HCT116 (cell line): ENCODE data around the gene NACC2. TPM values are rescaled to one million over a fixed set of nuclear protein-coding genes. Genes with fewer than 3 reads are reported as not detected.

Experiments
- ATAC-seq: fragments of 200-7000 bp; cut with Tn5 transposase; 2 replicates; pipeline ENCODE4 v1.9.1; 2020; ENCODE audit warnings: mild to moderate bottlenecking, moderate library complexity
- BruUV-seq: library from RNA; stranded (reverse); fragments of 400-500 nt; replicated peaks from 2 replicates; lab custom pipeline; 2021; lab: Mats Ljungman, UMichigan
- CTCF ChIA-PET: fragments of 300-600 bp; sonication (Branson Sonifier 250); formaldehyde crosslinking; loops from one replicate; lab custom pipeline; 2021; ENCODE audit warnings: antibody characterized with exemption; lab: Charles Lee
- POLR2A ChIA-PET: fragments of 300-600, 350-600 bp; sonication (Branson Sonifier 250); formaldehyde crosslinking; loops from one replicate; lab custom pipeline; 2021; ENCODE audit warnings: antibody characterized with exemption; lab: Charles Lee
- RAD21 ChIA-PET, 2 experiments: fragments of 300-600 bp; sonication (Branson Sonifier 250); formaldehyde crosslinking; loops; one replicate each; lab custom pipeline; 2023; ENCODE audit warnings: low total read pairs in 2 of 2; ENCODE audit not compliant: uncharacterized antibody in 2 of 2, unreplicated experiment in 2 of 2, low non-redundant PET in 1 of 2; lab: Charles Lee
- DNase-seq: peaks from one replicate; pipeline ENCODE4 v3.0.0-alpha.2; 2010; ENCODE audit warnings: low read depth, low spot score
- H2AFZ ChIP-seq: fragments of 200-600 bp; shearing (Covaris generic), sonication (generic); 2 replicates; pipeline ENCODE4 v1.6.1; 2017; ENCODE audit warnings: low read depth, mixed run types, mixed read lengths, antibody characterized with exemption, low read length; ENCODE audit not compliant: poor library complexity, severe bottlenecking
- H3K27ac ChIP-seq: 2 replicates; pipeline ENCODE4 v1.5.1; 2012; ENCODE audit warnings: low read depth, low read length
- H3K27me3 ChIP-seq: fragments of 200-600 bp; sonication (generic); 2 replicates; pipeline ENCODE4 v1.6.1; 2016; ENCODE audit warnings: mixed run types, low read length, mixed read lengths; ENCODE audit not compliant: insufficient read depth
- H3K36me3 ChIP-seq, 2 experiments: fragments of 200-500 bp in 1 of 2; fragments of 200-600 bp in 1 of 2; sonication (Bioruptor generic) in 1 of 2; sonication (generic) in 1 of 2; 2 replicates each; pipeline versions ENCODE4 v1.5.1 to v1.6.1; 2014 to 2016; ENCODE audit warnings: low read length in 2 of 2, inconsistent platforms in 1 of 2, mixed read lengths in 1 of 2, mixed run types in 1 of 2; ENCODE audit not compliant: insufficient read depth in 2 of 2, control insufficient read depth in 1 of 2
- H3K4me1 ChIP-seq, 2 experiments: fragments of 200-600 bp in 1 of 2; sonication (generic) in 1 of 2; 2 replicates each; pipeline versions ENCODE4 v1.5.1 to v1.6.1; 2012 to 2017; ENCODE audit warnings: low read length in 2 of 2, inconsistent platforms in 1 of 2, mild to moderate bottlenecking in 1 of 2, mixed read lengths in 1 of 2, mixed run types in 1 of 2, moderate library complexity in 1 of 2; ENCODE audit not compliant: insufficient read depth in 2 of 2, control insufficient read depth in 1 of 2
- H3K4me2 ChIP-seq: fragments of 200-600 bp; sonication (generic); 2 replicates; pipeline ENCODE4 v1.6.1; 2017; ENCODE audit warnings: mixed run types, low read length, mixed read lengths
- H3K4me3 ChIP-seq, 2 experiments: fragments of 200-600 bp in 1 of 2; sonication (generic) in 1 of 2; replicated peaks in 1 of 2; 2 replicates each; pipeline ENCODE4 v1.5.1; 2011 to 2016; ENCODE audit warnings: low read length in 2 of 2, control low read depth in 1 of 2, low read depth in 1 of 2, mild to moderate bottlenecking in 1 of 2, mixed read lengths in 1 of 2, mixed run types in 1 of 2
- H3K79me2 ChIP-seq: fragments of 200-600 bp; sonication (generic); 2 replicates; pipeline ENCODE4 v1.6.1; 2017; ENCODE audit warnings: mild to moderate bottlenecking, mixed run types, low read length, moderate library complexity, mixed read lengths; ENCODE audit not compliant: insufficient read depth
- H3K9ac ChIP-seq: fragments of 200-600 bp; sonication (generic); 2 replicates; pipeline ENCODE4 v1.6.1; 2016; ENCODE audit warnings: low read length, mixed read lengths
- H3K9me2 ChIP-seq: fragments of 200-600 bp; sonication (generic), shearing (Covaris generic); 2 replicates; pipeline ENCODE4 v1.6.1; 2017; ENCODE audit warnings: mixed run types, mild to moderate bottlenecking, moderate library complexity; ENCODE audit not compliant: insufficient read depth
- H3K9me3 ChIP-seq, 2 experiments: fragments of 200-500 bp in 1 of 2; fragments of 200-600 bp in 1 of 2; sonication (Bioruptor generic) in 1 of 2; sonication (generic) in 1 of 2; 2 replicates each; pipeline ENCODE4 v1.6.1; 2014 to 2017; ENCODE audit warnings: low read length in 2 of 2, mixed read lengths in 2 of 2, inconsistent platforms in 1 of 2, low read depth in 1 of 2, mild to moderate bottlenecking in 1 of 2, mixed run types in 1 of 2, moderate library complexity in 1 of 2; ENCODE audit not compliant: control insufficient read depth in 1 of 2, insufficient read depth in 1 of 2
- H4K20me1 ChIP-seq: fragments of 200-600 bp; sonication (generic), shearing (Covaris generic); 2 replicates; pipeline ENCODE4 v1.6.1; 2017; ENCODE audit warnings: mixed run types, mild to moderate bottlenecking, moderate library complexity; ENCODE audit not compliant: insufficient read depth
- CBX3 ChIP-seq: IDR thresholded peaks from 2 replicates; pipeline ENCODE4 v1.6.1; 2012; ENCODE audit warnings: low read depth
- CEBPB ChIP-seq: IDR thresholded peaks from 2 replicates; pipeline ENCODE4 v1.6.1; 2012; ENCODE audit warnings: low read depth
- ELF1 ChIP-seq: IDR thresholded peaks from 2 replicates; pipeline ENCODE4 v1.6.1; 2012; ENCODE audit warnings: low read depth, borderline replicate concordance
- EZH2 ChIP-seq: fragments of 200-600 bp; sonication (generic); IDR thresholded peaks from 2 replicates; pipeline ENCODE4 v1.6.1; 2017; ENCODE audit warnings: antibody characterized with exemption, mixed run types
- EZH2phosphoT487 ChIP-seq: fragments of 200-600 bp; IDR thresholded peaks from 2 replicates; pipeline ENCODE4 v1.6.1; 2018; ENCODE audit warnings: antibody characterized with exemption, borderline replicate concordance
- FOSL1 ChIP-seq: IDR thresholded peaks from 2 replicates; pipeline ENCODE4 v1.6.1; 2012; ENCODE audit warnings: low read depth
- POLR2A ChIP-seq: IDR thresholded peaks from 2 replicates; pipeline ENCODE4 v1.7.0; 2011; ENCODE audit warnings: borderline replicate concordance; ENCODE audit not compliant: insufficient read depth, insufficient read length; ENCODE audit errors: extremely low read depth
- POLR2AphosphoS5 ChIP-seq: IDR thresholded peaks from 2 replicates; pipeline ENCODE4 v1.6.1; 2011; ENCODE audit warnings: mild to moderate bottlenecking, low read depth, low read length, moderate library complexity
- RAD21 ChIP-seq: IDR thresholded peaks from 2 replicates; pipeline ENCODE4 v1.6.1; 2012; ENCODE audit warnings: low read depth, mild to moderate bottlenecking
- SP1 ChIP-seq: IDR thresholded peaks from 2 replicates; pipeline ENCODE4 v1.6.1; 2012; ENCODE audit warnings: low read depth
- TCF7L2 ChIP-seq: IDR thresholded peaks from 2 replicates; pipeline ENCODE4 v1.7.0; 2011; ENCODE audit warnings: borderline replicate concordance, inconsistent platforms; ENCODE audit not compliant: insufficient read depth, insufficient read length; ENCODE audit errors: extremely low read depth
- YY1 ChIP-seq: IDR thresholded peaks from 2 replicates; pipeline ENCODE4 v1.6.1; 2011; ENCODE audit warnings: low read length, low read depth, moderate library complexity, mild to moderate bottlenecking; ENCODE audit not compliant: insufficient replicate concordance; ENCODE audit errors: extremely low read depth
- ZFX ChIP-seq: fragments of 450-650 bp; IDR thresholded peaks from 2 replicates; pipeline ENCODE4 v1.6.1; 2017
- intact Hi-C: fragments of 100-400 bp; cut with micrococcal nuclease; formaldehyde crosslinking; loops from 2 replicates; pipeline ENCODE4 v1.10.0; 2022
- total RNA-seq: library from RNA; stranded (reverse); gene quantifications from one replicate; pipeline ENCODE4 v1.2.1, GENCODE V29; 2021; ENCODE audit not compliant: unreplicated experiment
- TF ChIP-seq, protein P1 (sequence below): IDR thresholded peaks from 2 replicates; pipeline ENCODE4 v1.6.1; 2012
- TF ChIP-seq, protein P2 (sequence below), 3 experiments: fragments of 200-600 bp in 1 of 3; sonication (generic) in 1 of 3; IDR thresholded peaks in 2 of 3; conservative IDR thresholded peaks in 1 of 3; 2 replicates each; pipeline ENCODE4 v1.5.1; 2012 to 2017; ENCODE audit warnings: low read depth in 2 of 3, low read length in 2 of 3, antibody characterized with exemption in 1 of 3, borderline replicate concordance in 1 of 3, control low read depth in 1 of 3, mild to moderate bottlenecking in 1 of 3, mixed read lengths in 1 of 3, mixed run types in 1 of 3, moderate library complexity in 1 of 3; ENCODE audit not compliant: insufficient read depth in 1 of 3
- TF ChIP-seq, protein P3 (sequence below): IDR thresholded peaks from 2 replicates; pipeline ENCODE4 v1.6.1; 2011; ENCODE audit warnings: mild to moderate bottlenecking, low read length, moderate library complexity; ENCODE audit not compliant: insufficient replicate concordance; ENCODE audit errors: extremely low read depth
- TF ChIP-seq, protein P4 (sequence below): IDR thresholded peaks from 2 replicates; pipeline ENCODE4 v1.6.1; 2012
- TF ChIP-seq, protein P5 (sequence below): IDR thresholded peaks from 2 replicates; pipeline ENCODE4 v1.6.1; 2012; ENCODE audit warnings: low read depth

The NACC2 gene
- total RNA-seq, 1 experiment from 2014 or later = 27.8 TPM

DNA sequence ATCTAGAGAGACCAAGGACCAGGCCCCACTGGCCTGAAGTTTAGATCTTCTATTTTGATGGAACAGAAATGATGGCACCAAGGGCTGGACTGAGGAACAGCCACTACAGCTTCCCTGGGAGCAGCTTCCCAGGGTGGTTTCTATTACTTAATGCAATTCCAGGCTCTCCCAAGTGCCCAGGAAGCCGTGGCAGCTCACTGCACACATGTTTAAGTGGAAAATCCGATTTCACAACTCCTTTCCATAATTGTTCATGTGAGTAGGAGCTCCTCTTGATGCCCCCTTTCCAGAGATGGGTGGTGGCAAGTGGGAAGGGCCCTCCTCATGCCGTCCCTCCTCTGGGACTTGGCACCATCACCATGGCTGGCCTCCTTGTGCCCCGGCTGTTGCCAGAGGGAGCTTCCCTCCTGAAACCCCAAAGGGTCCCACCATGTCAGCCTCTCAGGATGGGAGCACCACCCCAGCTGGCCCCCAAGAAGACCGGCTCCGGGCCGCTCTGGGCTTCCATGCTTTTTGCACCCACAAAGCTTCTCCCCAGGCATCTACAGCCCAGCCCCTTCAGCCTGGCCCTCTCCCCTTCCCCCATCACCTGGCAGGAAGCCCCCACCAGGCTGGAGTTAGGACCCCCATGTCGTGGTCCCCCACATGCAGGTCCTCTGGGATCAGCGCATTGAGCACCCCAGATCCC, 124.8 kb downstream of the NACC2 start:
- H3K9me2 ChIP-seq = no peaks in the 10 kb centered on the region
- no TSS peak for BruUV-seq
- H3K9me3 ChIP-seq = no peaks in the 10 kb centered on the region
- no peak overlapping the region for H3K27ac ChIP-seq
- CTCF ChIA-PET = interaction anchor here (1.3 to 3.9 kb wide), 2 partner anchors 9 to 152 kb away, joined by 3 to 40 read pairs; partner anchors contain the start of gene UBAC1
- intact Hi-C loops = no loop called here
- RAD21 ChIA-PET = no interaction called here
- peaks cover 0 to 3% of the 10 kb centered on the region in 2 experiments; a peak in 1 of 4 replicates for H3K4me1 ChIP-seq
- DNase-seq (no peak), ATAC-seq (no peak)
- POLR2A ChIA-PET = no interaction called here
- no peak overlapping the region for H3K9ac ChIP-seq
- H3K36me3 ChIP-seq = no peaks in the 10 kb centered on the region
- H3K27me3 ChIP-seq = peaks cover 4% of the 10 kb centered on the region; the same call in 1 of the 2 replicates
- H2AFZ ChIP-seq = no peak overlapping the region
- TF ChIP-seq, protein P1, sequence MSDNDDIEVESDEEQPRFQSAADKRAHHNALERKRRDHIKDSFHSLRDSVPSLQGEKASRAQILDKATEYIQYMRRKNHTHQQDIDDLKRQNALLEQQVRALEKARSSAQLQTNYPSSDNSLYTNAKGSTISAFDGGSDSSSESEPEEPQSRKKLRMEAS = no peak
- TF ChIP-seq ZFX (no peak), EZH2phosphoT487 (no peak), SP1 (no peak), TCF7L2 (no peak), POLR2A (no peak), CEBPB (no peak), YY1 (no peak), ELF1 (no peak), FOSL1 (no peak), EZH2 (no peak), RAD21 (no peak), CBX3 (no peak), POLR2AphosphoS5 (no peak)
- TF ChIP-seq, protein P2, sequence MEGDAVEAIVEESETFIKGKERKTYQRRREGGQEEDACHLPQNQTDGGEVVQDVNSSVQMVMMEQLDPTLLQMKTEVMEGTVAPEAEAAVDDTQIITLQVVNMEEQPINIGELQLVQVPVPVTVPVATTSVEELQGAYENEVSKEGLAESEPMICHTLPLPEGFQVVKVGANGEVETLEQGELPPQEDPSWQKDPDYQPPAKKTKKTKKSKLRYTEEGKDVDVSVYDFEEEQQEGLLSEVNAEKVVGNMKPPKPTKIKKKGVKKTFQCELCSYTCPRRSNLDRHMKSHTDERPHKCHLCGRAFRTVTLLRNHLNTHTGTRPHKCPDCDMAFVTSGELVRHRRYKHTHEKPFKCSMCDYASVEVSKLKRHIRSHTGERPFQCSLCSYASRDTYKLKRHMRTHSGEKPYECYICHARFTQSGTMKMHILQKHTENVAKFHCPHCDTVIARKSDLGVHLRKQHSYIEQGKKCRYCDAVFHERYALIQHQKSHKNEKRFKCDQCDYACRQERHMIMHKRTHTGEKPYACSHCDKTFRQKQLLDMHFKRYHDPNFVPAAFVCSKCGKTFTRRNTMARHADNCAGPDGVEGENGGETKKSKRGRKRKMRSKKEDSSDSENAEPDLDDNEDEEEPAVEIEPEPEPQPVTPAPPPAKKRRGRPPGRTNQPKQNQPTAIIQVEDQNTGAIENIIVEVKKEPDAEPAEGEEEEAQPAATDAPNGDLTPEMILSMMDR (IDR thresholded peaks at IDR 0.05 in 2 of 3, conservative IDR thresholded peaks at IDR 0.05 in 1 of 3; ENCODE audit: borderline replicate concordance in 1 of 3, insufficient read depth in 1 of 3, low read depth in 2 of 3, low read length in 2 of 3) = no peak
- TF ChIP-seq, protein P3, sequence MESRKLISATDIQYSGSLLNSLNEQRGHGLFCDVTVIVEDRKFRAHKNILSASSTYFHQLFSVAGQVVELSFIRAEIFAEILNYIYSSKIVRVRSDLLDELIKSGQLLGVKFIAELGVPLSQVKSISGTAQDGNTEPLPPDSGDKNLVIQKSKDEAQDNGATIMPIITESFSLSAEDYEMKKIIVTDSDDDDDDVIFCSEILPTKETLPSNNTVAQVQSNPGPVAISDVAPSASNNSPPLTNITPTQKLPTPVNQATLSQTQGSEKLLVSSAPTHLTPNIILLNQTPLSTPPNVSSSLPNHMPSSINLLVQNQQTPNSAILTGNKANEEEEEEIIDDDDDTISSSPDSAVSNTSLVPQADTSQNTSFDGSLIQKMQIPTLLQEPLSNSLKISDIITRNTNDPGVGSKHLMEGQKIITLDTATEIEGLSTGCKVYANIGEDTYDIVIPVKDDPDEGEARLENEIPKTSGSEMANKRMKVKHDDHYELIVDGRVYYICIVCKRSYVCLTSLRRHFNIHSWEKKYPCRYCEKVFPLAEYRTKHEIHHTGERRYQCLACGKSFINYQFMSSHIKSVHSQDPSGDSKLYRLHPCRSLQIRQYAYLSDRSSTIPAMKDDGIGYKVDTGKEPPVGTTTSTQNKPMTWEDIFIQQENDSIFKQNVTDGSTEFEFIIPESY = no peak
- TF ChIP-seq, protein P4, sequence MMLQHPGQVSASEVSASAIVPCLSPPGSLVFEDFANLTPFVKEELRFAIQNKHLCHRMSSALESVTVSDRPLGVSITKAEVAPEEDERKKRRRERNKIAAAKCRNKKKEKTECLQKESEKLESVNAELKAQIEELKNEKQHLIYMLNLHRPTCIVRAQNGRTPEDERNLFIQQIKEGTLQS = no peak
- TF ChIP-seq, protein P5, sequence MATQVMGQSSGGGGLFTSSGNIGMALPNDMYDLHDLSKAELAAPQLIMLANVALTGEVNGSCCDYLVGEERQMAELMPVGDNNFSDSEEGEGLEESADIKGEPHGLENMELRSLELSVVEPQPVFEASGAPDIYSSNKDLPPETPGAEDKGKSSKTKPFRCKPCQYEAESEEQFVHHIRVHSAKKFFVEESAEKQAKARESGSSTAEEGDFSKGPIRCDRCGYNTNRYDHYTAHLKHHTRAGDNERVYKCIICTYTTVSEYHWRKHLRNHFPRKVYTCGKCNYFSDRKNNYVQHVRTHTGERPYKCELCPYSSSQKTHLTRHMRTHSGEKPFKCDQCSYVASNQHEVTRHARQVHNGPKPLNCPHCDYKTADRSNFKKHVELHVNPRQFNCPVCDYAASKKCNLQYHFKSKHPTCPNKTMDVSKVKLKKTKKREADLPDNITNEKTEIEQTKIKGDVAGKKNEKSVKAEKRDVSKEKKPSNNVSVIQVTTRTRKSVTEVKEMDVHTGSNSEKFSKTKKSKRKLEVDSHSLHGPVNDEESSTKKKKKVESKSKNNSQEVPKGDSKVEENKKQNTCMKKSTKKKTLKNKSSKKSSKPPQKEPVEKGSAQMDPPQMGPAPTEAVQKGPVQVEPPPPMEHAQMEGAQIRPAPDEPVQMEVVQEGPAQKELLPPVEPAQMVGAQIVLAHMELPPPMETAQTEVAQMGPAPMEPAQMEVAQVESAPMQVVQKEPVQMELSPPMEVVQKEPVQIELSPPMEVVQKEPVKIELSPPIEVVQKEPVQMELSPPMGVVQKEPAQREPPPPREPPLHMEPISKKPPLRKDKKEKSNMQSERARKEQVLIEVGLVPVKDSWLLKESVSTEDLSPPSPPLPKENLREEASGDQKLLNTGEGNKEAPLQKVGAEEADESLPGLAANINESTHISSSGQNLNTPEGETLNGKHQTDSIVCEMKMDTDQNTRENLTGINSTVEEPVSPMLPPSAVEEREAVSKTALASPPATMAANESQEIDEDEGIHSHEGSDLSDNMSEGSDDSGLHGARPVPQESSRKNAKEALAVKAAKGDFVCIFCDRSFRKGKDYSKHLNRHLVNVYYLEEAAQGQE = no peak
- no peak overlapping the region for H3K4me2 ChIP-seq
- H4K20me1 ChIP-seq = no peaks in the 10 kb centered on the region
- H3K4me3 ChIP-seq = no peak overlapping the region
- no peaks in the 10 kb centered on the region for H3K79me2 ChIP-seq
